ENCODE measurements around the gene UBR1.
"Not testable (repeated sequence)": the region's sequence is repeated elsewhere in the genome, so short reads cannot be mapped to it uniquely, and the experiment has no call there.

Gene UBR1

GRCh38 chr15:42973114-42973513, 132.7 kb downstream of the UBR1 start:
- Histone ChIP-seq H3K4me1 (no peaks in the 10 kb centered on the region), H3K36me3 (ENCODE audit: control insufficient read depth, insufficient read depth, low read length) (no peaks in the 10 kb centered on the region), H3K27ac (no peak overlapping the region), H2AFZ (no peak overlapping the region), H3K9ac (no peak overlapping the region), H3K27me3 (ENCODE audit: control insufficient read depth, insufficient read depth, low read length) (no peaks in the 10 kb centered on the region), H3K9me3 (ENCODE audit: control insufficient read depth, low read length) (no peaks in the 10 kb centered on the region), H3K79me2 (no peaks in the 10 kb centered on the region), H3K4me3 (ENCODE audit: low read depth, low read length) (no peak overlapping the region), H3K4me2 (ENCODE audit: low read length) (no peak overlapping the region)
- TF ChIP-seq, protein P1, sequence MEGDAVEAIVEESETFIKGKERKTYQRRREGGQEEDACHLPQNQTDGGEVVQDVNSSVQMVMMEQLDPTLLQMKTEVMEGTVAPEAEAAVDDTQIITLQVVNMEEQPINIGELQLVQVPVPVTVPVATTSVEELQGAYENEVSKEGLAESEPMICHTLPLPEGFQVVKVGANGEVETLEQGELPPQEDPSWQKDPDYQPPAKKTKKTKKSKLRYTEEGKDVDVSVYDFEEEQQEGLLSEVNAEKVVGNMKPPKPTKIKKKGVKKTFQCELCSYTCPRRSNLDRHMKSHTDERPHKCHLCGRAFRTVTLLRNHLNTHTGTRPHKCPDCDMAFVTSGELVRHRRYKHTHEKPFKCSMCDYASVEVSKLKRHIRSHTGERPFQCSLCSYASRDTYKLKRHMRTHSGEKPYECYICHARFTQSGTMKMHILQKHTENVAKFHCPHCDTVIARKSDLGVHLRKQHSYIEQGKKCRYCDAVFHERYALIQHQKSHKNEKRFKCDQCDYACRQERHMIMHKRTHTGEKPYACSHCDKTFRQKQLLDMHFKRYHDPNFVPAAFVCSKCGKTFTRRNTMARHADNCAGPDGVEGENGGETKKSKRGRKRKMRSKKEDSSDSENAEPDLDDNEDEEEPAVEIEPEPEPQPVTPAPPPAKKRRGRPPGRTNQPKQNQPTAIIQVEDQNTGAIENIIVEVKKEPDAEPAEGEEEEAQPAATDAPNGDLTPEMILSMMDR (IDR thresholded peaks at IDR 0.05), result no peak

DNA sequence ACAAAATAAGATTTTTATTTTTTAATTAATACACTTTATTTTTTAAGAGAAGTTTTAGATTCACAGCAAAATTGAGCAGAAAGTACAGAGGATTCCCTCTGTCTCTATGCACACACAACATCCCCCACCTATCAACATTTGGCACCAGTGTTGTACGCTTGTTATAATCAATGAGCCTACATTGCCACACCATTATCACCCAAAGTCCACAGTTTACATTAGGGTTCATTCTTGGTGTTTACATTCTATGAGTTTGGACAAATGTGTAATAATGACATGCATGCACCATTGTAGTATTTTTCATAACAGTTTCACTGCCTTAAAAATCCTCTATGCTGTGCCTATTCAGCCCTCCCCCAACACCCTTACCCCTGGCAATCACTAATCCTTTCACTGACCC, 134.0 kb downstream of the UBR1 start:
- no peaks in the 10 kb centered on the region for H3K9me3 ChIP-seq (ENCODE audit: control insufficient read depth, low read length)
- TF ChIP-seq, protein P1 (IDR thresholded peaks at IDR 0.05), result no peak
- H3K27me3 ChIP-seq (ENCODE audit: control insufficient read depth, insufficient read depth, low read length), result no peaks in the 10 kb centered on the region
- H3K27ac ChIP-seq, result no peak overlapping the region
- no peak overlapping the region for H2AFZ ChIP-seq
- H3K4me1 ChIP-seq, result no peaks in the 10 kb centered on the region
- H3K4me3 ChIP-seq (ENCODE audit: low read depth, low read length), result no peak overlapping the region
- H3K9ac ChIP-seq, result no peak overlapping the region
- no peaks in the 10 kb centered on the region for H3K36me3 ChIP-seq (ENCODE audit: control insufficient read depth, insufficient read depth, low read length)
- H3K79me2 ChIP-seq, result no peaks in the 10 kb centered on the region
- no peak overlapping the region for H3K4me2 ChIP-seq (ENCODE audit: low read length)

- no peak overlapping the region for H3K4me2 ChIP-seq (ENCODE audit: low read length)
- H3K27me3 ChIP-seq (ENCODE audit: control insufficient read depth, insufficient read depth, low read length), result no peaks in the 10 kb centered on the region
- no peaks in the 10 kb centered on the region for H3K4me1 ChIP-seq
- no peak overlapping the region for H3K9ac ChIP-seq
- no peaks in the 10 kb centered on the region for H3K9me3 ChIP-seq (ENCODE audit: control insufficient read depth, low read length)
- no peaks in the 10 kb centered on the region for H3K79me2 ChIP-seq
- TF ChIP-seq, protein P1 (IDR thresholded peaks at IDR 0.05), result no peak
- H3K27ac ChIP-seq, result no peak overlapping the region
- H3K36me3 ChIP-seq (ENCODE audit: control insufficient read depth, insufficient read depth, low read length), result no peaks in the 10 kb centered on the region
- H2AFZ ChIP-seq, result no peak overlapping the region
- H3K4me3 ChIP-seq (ENCODE audit: low read depth, low read length), result no peak overlapping the region
Observed at GRCh38 chr15:42964476-42964875, 141.4 kb downstream of the UBR1 start.

- H3K36me3 ChIP-seq (ENCODE audit: control insufficient read depth, insufficient read depth, low read length), result no peaks in the 10 kb centered on the region
- H3K4me1 ChIP-seq, result no peaks in the 10 kb centered on the region
- no peak overlapping the region for H3K4me2 ChIP-seq (ENCODE audit: low read length)
- H3K27me3 ChIP-seq (ENCODE audit: control insufficient read depth, insufficient read depth, low read length), result no peaks in the 10 kb centered on the region
- TF ChIP-seq, protein P1 (IDR thresholded peaks at IDR 0.05), result no peak
- no peak overlapping the region for H3K9ac ChIP-seq
- H3K4me3 ChIP-seq (ENCODE audit: low read depth, low read length), result no peak overlapping the region
- H3K9me3 ChIP-seq (ENCODE audit: control insufficient read depth, low read length), result no peaks in the 10 kb centered on the region
- no peaks in the 10 kb centered on the region for H3K79me2 ChIP-seq
- no peak overlapping the region for H2AFZ ChIP-seq
- H3K27ac ChIP-seq, result no peak overlapping the region
Observed at GRCh38 chr15:42955518-42955917, 150.3 kb downstream of the UBR1 start.

DNA sequence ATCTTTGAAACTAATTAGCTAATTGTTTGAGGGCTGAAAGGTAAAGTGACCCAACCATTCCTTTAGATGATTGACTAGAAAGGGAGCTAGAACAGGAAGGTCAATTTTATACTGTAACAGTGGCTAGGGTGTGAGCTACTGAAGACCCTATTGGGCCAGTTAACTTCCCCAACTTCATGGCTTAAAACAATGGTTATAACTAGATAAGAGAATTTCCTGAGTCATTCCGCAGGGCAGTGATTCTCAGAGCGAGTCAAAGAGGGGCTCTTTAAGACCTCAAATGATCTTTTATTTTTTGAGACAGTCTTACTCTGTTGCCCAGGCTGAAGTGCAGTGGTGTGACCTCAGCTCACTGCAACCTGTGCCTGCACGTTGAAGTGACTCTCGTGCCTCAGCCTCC, 151.5 kb downstream of the UBR1 start:
- H3K27ac ChIP-seq, result no peak overlapping the region
- H3K9ac ChIP-seq, result no peak overlapping the region
- H3K79me2 ChIP-seq, result no peaks in the 10 kb centered on the region
- TF ChIP-seq, protein P1 (IDR thresholded peaks at IDR 0.05), result no peak
- no peaks in the 10 kb centered on the region for H3K27me3 ChIP-seq (ENCODE audit: control insufficient read depth, insufficient read depth, low read length)
- no peaks in the 10 kb centered on the region for H3K36me3 ChIP-seq (ENCODE audit: control insufficient read depth, insufficient read depth, low read length)
- H2AFZ ChIP-seq, result no peak overlapping the region
- H3K4me1 ChIP-seq, result no peaks in the 10 kb centered on the region
- H3K9me3 ChIP-seq (ENCODE audit: control insufficient read depth, low read length), result no peaks in the 10 kb centered on the region
- H3K4me3 ChIP-seq (ENCODE audit: low read depth, low read length), result no peak overlapping the region
- no peak overlapping the region for H3K4me2 ChIP-seq (ENCODE audit: low read length)

DNA sequence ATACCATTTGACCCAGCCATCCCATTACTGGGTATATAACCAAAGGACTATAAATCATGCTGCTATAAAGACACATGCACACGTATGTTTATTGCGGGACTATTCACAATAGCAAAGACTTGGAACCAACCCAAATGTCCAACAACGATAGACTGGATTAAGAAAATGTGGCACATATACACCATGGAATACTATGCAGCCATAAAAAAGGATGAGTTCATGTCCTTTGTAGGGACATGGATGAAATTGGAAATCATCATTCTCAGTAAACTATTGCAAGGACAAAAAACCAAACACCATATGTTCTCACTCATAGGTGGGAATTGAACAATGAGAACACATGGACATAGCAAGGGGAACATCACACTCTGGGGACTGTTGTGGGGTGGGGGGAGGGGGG, 156.9 kb downstream of the UBR1 start:
- H3K9ac ChIP-seq; H3K4me3 ChIP-seq (ENCODE audit: low read depth, low read length); H3K27me3 ChIP-seq (ENCODE audit: control insufficient read depth, insufficient read depth, low read length); H3K4me1 ChIP-seq; H3K27ac ChIP-seq; H2AFZ ChIP-seq; H3K4me2 ChIP-seq (ENCODE audit: low read length); H3K36me3 ChIP-seq (ENCODE audit: control insufficient read depth, insufficient read depth, low read length); H3K79me2 ChIP-seq; H3K9me3 ChIP-seq (ENCODE audit: control insufficient read depth, low read length): not testable (repeated sequence)

Data from parathyroid adenoma (tissue), 2 donors.